SJCRH30 (cell line): Measurements from ENCODE around the gene TMEM52B. TPM values are rescaled to one million over a fixed set of nuclear protein-coding genes. Genes with fewer than 3 reads are reported as not detected.
"Not testable (repeated sequence)": the region's sequence is repeated elsewhere in the genome, so short reads cannot be mapped to it uniquely, and the experiment has no call there.

Experiments
- DNase-seq, 2 experiments: peaks; one replicate each; pipeline ENCODE4 v3.0.0-alpha.2; 2015 to 2020
- H3K27ac ChIP-seq: fragments of 250-450 bp; sonication (Bioruptor Pico); 2 replicates; pipeline ENCODE4 v1.5.1; 2020; ENCODE audit warnings: mild to moderate bottlenecking, moderate library complexity
- H3K27me3 ChIP-seq: fragments of 250-450 bp; sonication (Bioruptor Pico); 2 replicates; pipeline ENCODE4 v1.5.1; 2020; ENCODE audit warnings: mild to moderate bottlenecking, moderate library complexity
- H3K36me3 ChIP-seq: fragments of 250-450 bp; sonication (Bioruptor Pico); 2 replicates; pipeline ENCODE4 v1.5.1; 2020; ENCODE audit warnings: mild to moderate bottlenecking, moderate library complexity
- H3K4me1 ChIP-seq: fragments of 250-450 bp; sonication (Bioruptor Pico); 2 replicates; pipeline ENCODE4 v1.5.1; 2020; ENCODE audit warnings: mild to moderate bottlenecking, moderate library complexity
- H3K4me3 ChIP-seq: fragments of 250-450 bp; sonication (Bioruptor Pico); 2 replicates; pipeline ENCODE4 v1.5.1; 2020; ENCODE audit warnings: mild to moderate bottlenecking, moderate library complexity
- H3K9me3 ChIP-seq: fragments of 250-450 bp; sonication (Bioruptor Pico); replicated peaks from 2 replicates; pipeline ENCODE4 v1.5.1; 2020; ENCODE audit warnings: mild to moderate bottlenecking, moderate library complexity
- total RNA-seq: library from RNA; depleted of rRNA; stranded (reverse); fragments of >200 nt; shearing (Covaris generic); gene quantifications from 2 replicates; pipeline ENCODE4 v1.2.3, GENCODE V29; 2014

The TMEM52B gene
- total RNA-seq, 1 experiment from 2014 or later, result not detected

DNA sequence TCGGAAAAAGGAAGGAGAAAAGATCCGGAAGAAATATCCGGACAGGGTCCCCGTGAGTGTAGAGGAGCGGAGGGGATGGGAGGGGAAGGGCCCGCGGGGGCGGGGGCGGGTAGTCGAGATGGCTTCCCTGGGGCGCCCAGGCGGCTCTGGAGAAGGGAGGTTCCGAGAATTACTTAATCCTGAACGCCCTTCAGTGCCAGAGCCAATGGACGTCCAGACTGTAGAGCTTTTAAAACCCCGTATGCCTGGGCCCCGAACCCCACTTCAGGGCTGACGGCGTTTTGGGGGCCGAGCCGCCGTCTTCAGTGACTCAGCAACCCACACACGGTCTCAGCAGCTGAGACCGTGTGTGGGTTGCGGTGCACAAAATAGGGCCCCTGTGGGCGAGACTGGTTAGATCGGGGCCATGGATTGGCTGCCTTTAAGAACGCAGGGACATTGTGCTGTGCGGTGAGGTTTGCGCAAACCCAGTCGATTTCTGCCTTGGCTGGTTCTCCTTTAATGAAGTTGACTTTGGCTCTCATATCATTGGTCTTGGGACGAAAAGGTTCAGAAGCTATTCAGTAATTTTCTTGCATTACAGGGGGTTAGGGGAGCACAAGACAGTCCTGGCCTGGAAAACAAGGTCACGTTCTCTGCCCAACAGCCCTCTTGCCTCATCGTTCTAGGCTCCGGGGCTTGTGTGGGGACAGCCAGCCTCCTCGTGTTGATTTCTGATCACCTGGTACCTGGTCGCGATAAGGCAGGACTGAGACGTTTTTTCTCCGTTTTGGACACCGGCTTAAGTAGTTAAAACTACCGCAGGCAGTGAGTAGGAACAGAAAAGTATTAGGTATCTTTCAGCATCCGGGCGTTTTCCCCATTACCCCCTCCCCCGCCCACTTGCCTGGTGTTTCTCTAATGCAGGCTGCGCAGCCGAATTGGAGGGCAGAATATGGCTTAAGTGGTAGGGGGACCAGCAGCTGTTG lies 34.6 kb downstream of the TMEM52B start:
- Histone ChIP-seq H3K27me3 (no peaks in the 10 kb centered on the region), H3K36me3 (no peaks in the 10 kb centered on the region; the same call in 1 of the 2 replicates), H3K9me3 (no peaks in the 10 kb centered on the region), H3K27ac (peak overlapping the region; percentile 85), H3K4me3 (peak overlapping the region; percentile 84), H3K4me1 (peaks cover 5% of the 10 kb centered on the region; the same call in 1 of the 2 replicates)
- peak; percentile 63 to 76 for DNase-seq

DNA sequence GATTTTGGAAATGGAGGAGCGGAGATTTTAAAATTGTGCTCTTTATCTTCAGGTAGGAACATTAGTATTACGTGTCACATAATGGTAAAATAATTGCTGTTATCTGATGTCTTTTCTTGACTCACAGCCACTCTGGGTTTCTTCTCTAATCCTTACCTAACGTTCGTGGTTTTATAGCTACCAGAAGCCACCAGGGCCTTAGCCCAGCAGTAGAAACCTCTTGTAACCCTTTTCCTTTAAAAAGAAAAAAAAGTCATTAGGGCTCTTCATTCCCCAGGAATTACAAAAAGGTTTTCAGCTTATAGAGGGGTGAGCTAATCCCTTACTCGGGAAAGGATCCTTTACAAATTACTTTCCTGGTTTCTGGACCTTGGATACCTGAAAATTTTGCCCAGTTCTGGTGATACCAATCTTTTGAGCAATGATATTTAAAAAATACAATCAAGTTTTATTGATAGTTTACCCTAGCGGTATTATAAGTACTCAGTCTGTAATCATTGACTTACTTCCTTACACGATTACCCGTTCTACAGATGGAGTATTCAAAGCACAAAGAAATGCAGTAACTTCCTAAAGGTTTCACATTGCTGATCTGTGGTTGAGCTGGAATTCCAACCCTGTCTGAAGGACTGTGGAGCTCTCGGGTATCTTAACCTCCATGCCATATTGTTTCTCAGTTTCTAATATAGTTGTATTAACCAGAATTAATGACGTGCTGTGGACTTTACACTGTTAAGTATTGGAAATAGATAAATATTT lies 35.5 kb downstream of the TMEM52B start:
- H3K36me3 ChIP-seq, result peaks cover 5% of the 10 kb centered on the region; the same call in 1 of the 2 replicates
- DNase-seq, result peak; percentile 9 to 54
- H3K4me3 ChIP-seq, result peak overlapping the region; percentile 84
- peaks cover 5% of the 10 kb centered on the region; the same call in 1 of the 2 replicates for H3K4me1 ChIP-seq
- no peaks in the 10 kb centered on the region for H3K9me3 ChIP-seq
- H3K27me3 ChIP-seq, result no peaks in the 10 kb centered on the region
- peak overlapping the region; percentile 85 for H3K27ac ChIP-seq

DNA sequence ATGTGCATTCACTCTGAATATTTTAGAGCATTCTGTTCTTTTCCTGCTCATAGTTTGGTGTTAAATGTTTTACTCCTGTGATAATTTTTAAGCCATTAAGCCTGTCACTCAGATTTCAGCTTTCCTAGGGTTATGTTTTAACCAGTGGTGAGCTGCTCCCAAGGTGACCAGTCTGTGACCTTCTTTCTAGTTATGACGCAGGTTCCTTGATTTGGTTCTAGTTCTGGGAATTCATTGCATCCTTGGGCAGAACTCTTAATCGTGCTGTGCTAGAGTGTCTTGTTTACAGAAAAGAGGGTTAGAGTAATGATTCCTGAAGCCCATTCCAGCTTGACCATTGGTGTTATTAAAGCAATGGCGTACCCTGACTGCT lies 36.0 kb downstream of the TMEM52B start:
- H3K27ac ChIP-seq, result peak overlapping the region; percentile 85; the same call in 1 of the 2 replicates
- no peak for DNase-seq
- H3K36me3 ChIP-seq, result peaks cover 6% of the 10 kb centered on the region; the same call in 1 of the 2 replicates
- H3K4me3 ChIP-seq, result peak overlapping the region; percentile 84
- peaks cover 5% of the 10 kb centered on the region; the same call in 1 of the 2 replicates for H3K4me1 ChIP-seq
- H3K9me3 ChIP-seq, result no peaks in the 10 kb centered on the region
- H3K27me3 ChIP-seq, result no peaks in the 10 kb centered on the region

- Histone ChIP-seq H3K9me3 (no peaks in the 10 kb centered on the region), H3K27me3 (no peaks in the 10 kb centered on the region), H3K36me3 (peaks cover 8% of the 10 kb centered on the region), H3K4me1 (peaks cover 5% of the 10 kb centered on the region; the same call in 1 of the 2 replicates), H3K4me3 (no peak overlapping the region), H3K27ac (no peak overlapping the region)
- no peak for DNase-seq
Measured at GRCh38 chr12:10215436-10215835, 36.6 kb downstream of the TMEM52B start.

- H3K4me1 ChIP-seq, H3K4me3 ChIP-seq, DNase-seq, H3K9me3 ChIP-seq, H3K27me3 ChIP-seq, H3K27ac ChIP-seq: not testable (repeated sequence)
- H3K36me3 ChIP-seq, result peaks cover 10% of the 10 kb centered on the region
Measured at GRCh38 chr12:10215946-10216345, 37.1 kb downstream of the TMEM52B start.

GRCh38 chr12:10218021-10218420 lies 39.2 kb downstream of the TMEM52B start:
- Histone ChIP-seq H3K4me1 (peaks cover 5% of the 10 kb centered on the region; the same call in 1 of the 2 replicates), H3K4me3 (no peak overlapping the region), H3K27ac (no peak overlapping the region), H3K27me3 (no peaks in the 10 kb centered on the region), H3K36me3 (peaks cover 19% of the 10 kb centered on the region), H3K9me3 (no peaks in the 10 kb centered on the region)
- no peak for DNase-seq

DNA sequence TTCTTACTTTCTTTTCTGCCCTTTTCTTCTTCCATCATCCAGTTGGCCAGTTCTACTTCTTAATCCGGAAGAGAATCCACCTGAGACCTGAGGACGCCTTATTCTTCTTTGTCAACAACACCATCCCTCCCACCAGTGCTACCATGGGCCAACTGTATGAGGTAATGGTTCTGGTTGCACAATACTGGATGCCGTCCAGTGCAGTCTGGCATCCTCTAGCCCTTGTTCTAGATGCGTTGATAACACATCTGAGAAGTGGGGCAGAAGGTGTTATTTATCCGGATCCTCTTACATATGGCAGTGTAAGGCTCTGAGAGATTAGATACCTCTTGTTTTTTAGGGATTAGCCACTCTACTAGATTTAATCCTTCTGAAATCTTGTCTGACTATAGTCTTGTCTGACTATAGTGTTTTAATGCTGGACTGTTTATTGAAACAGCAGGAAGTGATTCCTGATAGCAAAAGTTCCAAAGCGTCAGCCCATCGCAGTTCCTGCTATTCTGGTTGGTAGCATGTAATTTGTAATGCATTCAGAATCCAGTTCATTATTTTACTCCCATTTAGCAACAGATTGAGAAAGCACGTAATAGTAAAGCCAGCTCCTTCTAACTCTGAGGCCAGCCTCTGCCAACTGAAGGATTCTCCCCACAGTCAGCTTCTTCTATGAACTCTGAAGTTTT lies 41.7 kb downstream of the TMEM52B start:
- H3K27me3 ChIP-seq, result no peaks in the 10 kb centered on the region
- H3K36me3 ChIP-seq, result peaks cover 27% of the 10 kb centered on the region
- no peak overlapping the region for H3K27ac ChIP-seq
- no peaks in the 10 kb centered on the region for H3K9me3 ChIP-seq
- H3K4me1 ChIP-seq, result no peaks in the 10 kb centered on the region
- no peak for DNase-seq
- no peak overlapping the region for H3K4me3 ChIP-seq

DNA sequence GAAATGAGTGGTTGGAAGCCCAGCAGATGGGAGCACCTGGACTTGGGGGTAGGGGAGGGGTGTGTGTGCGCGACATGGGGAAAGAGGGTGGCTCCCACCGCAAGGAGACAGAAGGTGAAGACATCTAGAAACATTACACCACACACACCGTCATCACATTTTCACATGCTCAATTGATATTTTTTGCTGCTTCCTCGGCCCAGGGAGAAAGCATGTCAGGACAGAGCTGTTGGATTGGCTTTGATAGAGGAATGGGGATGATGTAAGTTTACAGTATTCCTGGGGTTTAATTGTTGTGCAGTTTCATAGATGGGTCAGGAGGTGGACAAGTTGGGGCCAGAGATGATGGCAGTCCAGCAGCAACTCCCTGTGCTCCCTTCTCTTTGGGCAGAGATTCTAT lies 43.0 kb downstream of the TMEM52B start:
- H3K4me1 ChIP-seq, result no peaks in the 10 kb centered on the region
- H3K27ac ChIP-seq, result no peak overlapping the region
- H3K9me3 ChIP-seq, result no peaks in the 10 kb centered on the region
- no peak for DNase-seq
- peaks cover 27% of the 10 kb centered on the region for H3K36me3 ChIP-seq
- H3K27me3 ChIP-seq, result no peaks in the 10 kb centered on the region
- no peak overlapping the region for H3K4me3 ChIP-seq

DNA sequence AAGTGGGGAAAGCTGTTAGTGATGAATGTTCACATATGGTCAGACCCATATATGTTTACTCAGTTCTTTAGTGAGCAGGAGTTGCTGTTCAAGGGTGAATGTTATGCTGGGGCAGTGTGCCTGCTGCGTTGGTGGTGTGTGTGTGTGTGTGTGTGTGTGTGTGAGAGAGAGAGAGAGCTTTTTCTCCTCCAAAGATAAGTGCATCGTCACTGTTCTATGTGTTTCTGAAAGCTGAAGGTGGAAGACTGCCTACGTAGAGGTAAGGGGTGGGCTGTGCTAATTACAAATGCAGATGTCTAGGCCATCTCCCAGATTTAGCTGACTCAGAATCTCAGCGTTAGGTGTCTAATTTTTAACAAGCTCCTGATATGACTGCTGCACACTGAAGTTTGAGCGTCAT lies 44.4 kb downstream of the TMEM52B start:
- Histone ChIP-seq H3K4me1 (no peaks in the 10 kb centered on the region), H3K4me3 (no peak overlapping the region), H3K9me3 (no peaks in the 10 kb centered on the region), H3K27me3 (no peaks in the 10 kb centered on the region), H3K27ac (no peak overlapping the region), H3K36me3 (peaks cover 27% of the 10 kb centered on the region)
- no peak for DNase-seq

GRCh38 chr12:10225426-10225825 lies 46.6 kb downstream of the TMEM52B start:
- not testable (repeated sequence) for H3K27me3 ChIP-seq, H3K4me1 ChIP-seq, DNase-seq, H3K27ac ChIP-seq, H3K9me3 ChIP-seq
- H3K4me3 ChIP-seq, result peak overlapping the region; percentile 49
- H3K36me3 ChIP-seq, result peaks cover 19% of the 10 kb centered on the region

- Histone ChIP-seq H3K4me3 (peak overlapping the region; percentile 49), H3K27ac (no peak overlapping the region), H3K27me3 (no peaks in the 10 kb centered on the region), H3K9me3 (no peaks in the 10 kb centered on the region), H3K4me1 (no peaks in the 10 kb centered on the region), H3K36me3 (peaks cover 16% of the 10 kb centered on the region)
- no peak for DNase-seq
Measured at GRCh38 chr12:10226086-10226485, 47.3 kb downstream of the TMEM52B start.

- Histone ChIP-seq H3K27ac (no peak overlapping the region), H3K9me3 (no peaks in the 10 kb centered on the region), H3K36me3 (peaks cover 11% of the 10 kb centered on the region), H3K4me3 (no peak overlapping the region), H3K4me1 (no peaks in the 10 kb centered on the region), H3K27me3 (no peaks in the 10 kb centered on the region)
- no peak for DNase-seq
Measured at GRCh38 chr12:10226731-10227130, 47.9 kb downstream of the TMEM52B start.

DNA sequence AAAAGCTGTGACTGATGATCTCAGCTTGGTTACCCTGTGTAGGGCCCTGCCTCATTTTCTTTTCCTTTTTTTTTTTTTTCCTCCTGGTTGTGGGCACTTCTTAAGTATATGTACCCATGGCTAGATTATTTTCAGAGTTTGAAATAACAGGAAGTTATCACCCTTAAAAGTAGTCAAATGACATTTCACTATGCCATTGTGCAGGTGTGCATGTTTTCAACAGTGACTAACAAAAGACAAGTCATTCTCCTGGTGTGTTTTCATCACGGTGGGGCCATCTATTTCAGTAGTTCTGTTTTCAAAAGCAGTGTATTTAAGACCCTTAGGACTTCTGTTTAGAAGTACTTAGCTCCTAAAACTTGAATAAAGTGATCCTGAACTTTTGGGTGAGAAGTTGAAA lies 48.8 kb downstream of the TMEM52B start:
- H3K36me3 ChIP-seq, result peaks cover 10% of the 10 kb centered on the region
- no peaks in the 10 kb centered on the region for H3K4me1 ChIP-seq
- H3K9me3 ChIP-seq, result no peaks in the 10 kb centered on the region
- no peaks in the 10 kb centered on the region for H3K27me3 ChIP-seq
- no peak for DNase-seq
- no peak overlapping the region for H3K4me3 ChIP-seq
- H3K27ac ChIP-seq, result no peak overlapping the region

DNA sequence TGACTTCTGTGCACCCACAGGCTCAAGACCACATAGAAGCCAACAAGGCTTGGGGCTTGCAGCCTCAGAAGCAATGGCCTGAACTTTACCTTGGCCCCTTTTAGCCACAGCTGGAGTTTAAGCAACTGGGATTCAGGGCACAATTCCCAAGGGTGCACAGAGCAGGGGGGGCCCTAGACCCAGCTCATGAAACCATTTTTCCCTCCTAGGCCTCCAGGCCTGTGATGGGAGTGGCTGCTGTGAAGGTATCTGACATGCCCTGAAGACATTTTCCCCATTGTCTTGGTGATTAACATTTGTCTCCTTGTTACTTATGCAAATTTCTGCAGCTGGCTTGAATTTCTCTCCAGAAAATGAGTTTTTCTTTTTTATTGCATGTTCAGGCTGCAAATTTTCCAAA lies 55.7 kb downstream of the TMEM52B start:
- Histone ChIP-seq H3K4me3 (no peak overlapping the region), H3K36me3 (no peaks in the 10 kb centered on the region), H3K27ac (no peak overlapping the region), H3K4me1 (no peaks in the 10 kb centered on the region), H3K27me3 (no peaks in the 10 kb centered on the region), H3K9me3 (no peaks in the 10 kb centered on the region)
- no peak for DNase-seq
